DOHH2 (cell line): ENCODE data around the gene OPN4.

ENCODE experiments used
- H3F3A ChIP-seq: fragments of 200-600 bp; sonication (generic), shearing (Covaris generic); 2 replicates; pipeline ENCODE4 v1.6.0; 2016; ENCODE audit warnings: antibody characterized with exemption, mild to moderate bottlenecking; ENCODE audit not compliant: control insufficient read depth, insufficient read depth
- H3K27ac ChIP-seq: fragments of 200-600 bp; sonication (generic); 2 replicates; pipeline ENCODE4 v1.5.1; 2014; ENCODE audit warnings: low read depth, mild to moderate bottlenecking, low read length, moderate library complexity
- H3K27me3 ChIP-seq: fragments of 200-600 bp; sonication (generic); 2 replicates; pipeline ENCODE4 v1.6.1; 2014; ENCODE audit warnings: mild to moderate bottlenecking, low read length, mixed read lengths; ENCODE audit not compliant: control insufficient read depth
- H3K36me3 ChIP-seq: fragments of 200-600 bp; sonication (generic); 2 replicates; pipeline ENCODE4 v1.6.1; 2014; ENCODE audit warnings: mild to moderate bottlenecking, low read length, moderate library complexity, mixed read lengths; ENCODE audit not compliant: control insufficient read depth
- H3K4me1 ChIP-seq: fragments of 200-600 bp; sonication (generic); 2 replicates; pipeline ENCODE4 v1.6.1; 2014; ENCODE audit warnings: mild to moderate bottlenecking, low read length, mixed read lengths; ENCODE audit not compliant: control insufficient read depth
- H3K4me2 ChIP-seq: fragments of 200-600 bp; sonication (generic); 2 replicates; pipeline ENCODE4 v1.6.0; 2014; ENCODE audit warnings: mild to moderate bottlenecking, low read length, moderate library complexity
- H3K4me3 ChIP-seq: fragments of 200-600 bp; sonication (generic); 2 replicates; pipeline ENCODE4 v1.5.1; 2014; ENCODE audit warnings: mild to moderate bottlenecking, low read length, mixed read lengths
- H3K79me2 ChIP-seq: fragments of 200-600 bp; sonication (generic); 2 replicates; pipeline ENCODE4 v1.6.1; 2014; ENCODE audit warnings: mild to moderate bottlenecking, low read length, mixed read lengths; ENCODE audit not compliant: control insufficient read depth
- H3K9me2 ChIP-seq: fragments of 200-600 bp; sonication (generic); replicated peaks from 2 replicates; pipeline ENCODE4 v1.6.1; 2014; ENCODE audit warnings: mild to moderate bottlenecking, low read length, mixed read lengths; ENCODE audit not compliant: control insufficient read depth
- H3K9me3 ChIP-seq: fragments of 200-600 bp; sonication (generic); 2 replicates; pipeline ENCODE4 v1.6.1; 2014; ENCODE audit warnings: antibody characterized with exemption, low read length, mixed read lengths; ENCODE audit not compliant: control insufficient read depth, insufficient read depth
- H4K20me1 ChIP-seq: fragments of 200-600 bp; sonication (generic); 2 replicates; pipeline ENCODE4 v1.6.0; 2014; ENCODE audit warnings: low read depth, mild to moderate bottlenecking, antibody characterized with exemption, low read length, moderate library complexity; ENCODE audit not compliant: control insufficient read depth, insufficient read depth
- CTCF ChIP-seq: fragments of 200-600 bp; sonication (generic); IDR thresholded peaks from one replicate; pipeline ENCODE4 v1.5.1; 2014; ENCODE audit warnings: antibody characterized with exemption, mild to moderate bottlenecking, low read depth, low read length; ENCODE audit not compliant: poor library complexity, severe bottlenecking
- EZH2phosphoT487 ChIP-seq: fragments of 200-600 bp; sonication (generic); IDR thresholded peaks from 2 replicates; pipeline ENCODE4 v1.6.1; 2017; ENCODE audit warnings: borderline replicate concordance, mild to moderate bottlenecking, antibody characterized with exemption, low read length, moderate library complexity, mixed read lengths

The OPN4 gene

DNA sequence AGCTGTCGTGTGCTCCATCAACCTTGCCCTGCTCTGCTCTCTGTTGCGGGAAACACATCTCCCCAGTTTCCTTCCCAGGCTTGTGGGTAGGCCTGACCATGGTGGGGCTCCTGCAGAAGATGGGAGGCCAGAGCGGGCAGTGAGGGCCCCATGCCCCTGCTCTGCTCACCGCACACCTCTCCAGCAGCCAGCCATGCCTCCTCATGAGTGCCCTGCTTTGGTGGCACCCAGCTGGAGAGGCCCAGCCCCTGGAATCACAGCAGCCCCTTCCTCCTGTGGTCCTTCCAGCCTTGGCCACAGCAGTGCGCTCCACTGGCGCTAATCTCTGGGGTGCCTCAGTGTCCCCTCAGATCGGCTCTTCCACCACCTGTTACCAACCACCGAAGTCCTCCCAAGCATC lies 4.2 kb upstream of the OPN4 start:
- no peaks in the 10 kb centered on the region for H3K9me2 ChIP-seq
- no peaks in the 10 kb centered on the region for H4K20me1 ChIP-seq
- no peaks in the 10 kb centered on the region for H3F3A ChIP-seq
- H3K9me3 ChIP-seq = no peaks in the 10 kb centered on the region
- TF ChIP-seq EZH2phosphoT487 (no peak), CTCF (no peak)
- no peak overlapping the region for H3K4me3 ChIP-seq
- no peaks in the 10 kb centered on the region for H3K36me3 ChIP-seq
- no peak overlapping the region for H3K27ac ChIP-seq
- H3K4me1 ChIP-seq = no peaks in the 10 kb centered on the region
- H3K4me2 ChIP-seq = no peak overlapping the region
- H3K79me2 ChIP-seq = no peaks in the 10 kb centered on the region
- H3K27me3 ChIP-seq = no peaks in the 10 kb centered on the region

DNA sequence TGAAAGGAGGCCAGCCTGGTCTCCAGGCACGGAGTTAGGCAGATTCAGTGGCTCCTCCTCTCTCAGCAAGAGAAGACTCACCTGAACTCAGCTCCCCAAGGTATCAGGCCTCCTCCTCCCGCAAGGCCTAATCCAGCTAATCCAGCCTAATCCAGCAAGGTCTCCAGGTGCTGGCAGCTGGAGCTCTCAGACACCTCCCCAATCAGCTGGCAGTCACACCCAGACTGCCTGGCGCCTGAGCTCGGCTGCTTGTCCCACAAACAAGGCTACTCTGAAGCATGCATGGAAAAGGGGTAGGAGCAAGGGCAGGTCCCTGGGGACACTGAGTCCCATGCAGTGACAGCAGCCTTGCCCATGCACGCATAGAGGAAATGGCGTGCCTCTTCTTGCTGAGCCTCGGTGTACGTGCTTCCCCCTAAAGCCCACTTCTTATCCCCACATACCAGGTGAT lies 3.3 kb upstream of the OPN4 start:
- TF ChIP-seq CTCF (no peak), EZH2phosphoT487 (no peak)
- H3F3A ChIP-seq = no peaks in the 10 kb centered on the region
- no peaks in the 10 kb centered on the region for H3K9me2 ChIP-seq
- no peaks in the 10 kb centered on the region for H3K79me2 ChIP-seq
- no peaks in the 10 kb centered on the region for H3K4me1 ChIP-seq
- no peak overlapping the region for H3K4me3 ChIP-seq
- no peaks in the 10 kb centered on the region for H3K9me3 ChIP-seq
- H3K36me3 ChIP-seq = no peaks in the 10 kb centered on the region
- no peak overlapping the region for H3K27ac ChIP-seq
- no peak overlapping the region for H3K4me2 ChIP-seq
- no peaks in the 10 kb centered on the region for H4K20me1 ChIP-seq
- H3K27me3 ChIP-seq = no peaks in the 10 kb centered on the region

DNA sequence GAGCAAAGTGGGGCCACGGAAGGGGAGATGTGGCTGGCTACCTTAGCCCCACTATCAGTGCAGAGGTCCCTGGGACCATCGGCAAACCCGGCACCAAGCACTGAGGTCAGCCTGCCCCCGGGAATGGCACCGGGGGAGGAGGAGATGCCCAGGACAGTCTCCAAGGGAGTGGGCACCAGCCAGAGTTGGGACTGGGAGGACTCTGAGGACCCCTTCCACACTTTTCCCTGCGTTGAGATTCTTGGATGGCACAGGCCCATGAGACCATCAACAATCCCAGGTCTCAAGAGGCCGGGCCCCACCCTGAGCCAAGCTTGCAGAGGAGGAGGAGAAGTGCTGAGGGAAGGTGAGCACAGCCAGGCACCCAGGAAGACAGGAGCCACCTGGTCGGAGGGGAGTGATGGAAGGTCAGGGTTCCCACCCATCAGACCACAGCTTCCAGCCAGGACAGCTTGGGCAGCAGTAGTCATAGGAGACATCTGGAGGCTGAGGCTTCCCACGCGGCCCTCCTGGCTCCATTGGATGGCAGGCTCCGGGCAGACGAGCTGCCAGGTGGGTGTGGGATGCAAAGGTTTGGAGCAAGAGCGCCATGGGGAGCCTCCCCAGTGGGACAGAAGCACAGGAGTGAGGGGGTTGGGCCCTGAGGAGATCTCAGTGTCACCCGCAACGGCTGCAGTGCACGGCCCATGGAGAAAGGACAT lies 2.6 kb upstream of the OPN4 start:
- no peak overlapping the region for H3K4me2 ChIP-seq
- H3K4me1 ChIP-seq = no peaks in the 10 kb centered on the region
- no peaks in the 10 kb centered on the region for H3K79me2 ChIP-seq
- H3K4me3 ChIP-seq = no peak overlapping the region
- no peaks in the 10 kb centered on the region for H3K36me3 ChIP-seq
- no peaks in the 10 kb centered on the region for H3F3A ChIP-seq
- no peaks in the 10 kb centered on the region for H3K9me2 ChIP-seq
- no peak overlapping the region for H3K27ac ChIP-seq
- TF ChIP-seq EZH2phosphoT487 (no peak), CTCF (no peak)
- no peaks in the 10 kb centered on the region for H3K9me3 ChIP-seq
- no peaks in the 10 kb centered on the region for H3K27me3 ChIP-seq
- H4K20me1 ChIP-seq = no peaks in the 10 kb centered on the region
